CD4-positive, alpha-beta T cell (primary cell): ENCODE measurements around the gene SOST. TPM values are rescaled to one million over a fixed set of nuclear protein-coding genes. Genes with fewer than 3 reads are reported as not detected.

Experiments
- ATAC-seq: fragments of 200-7000 bp; cut with Tn5 transposase; one replicate; pipeline ENCODE4 v1.10.0; 2022; ENCODE audit warnings: mild to moderate bottlenecking; ENCODE audit not compliant: poor library complexity
- CTCF ChIA-PET: fragments of 350-600 bp; sonication (Branson Sonifier 250); formaldehyde crosslinking; loops from one replicate; lab custom pipeline; 2021; ENCODE audit warnings: antibody characterized with exemption, inconsistent platforms; lab: Charles Lee
- POLR2A ChIA-PET: fragments of 350-600 bp; sonication (Branson Sonifier 250); formaldehyde crosslinking; loops from one replicate; lab custom pipeline; 2021; ENCODE audit warnings: antibody characterized with exemption, inconsistent platforms; lab: Charles Lee
- DNase-seq, 14 experiments: peaks; one replicate each; pipeline ENCODE4 v3.0.0-alpha.2; 2013 to 2020; ENCODE audit warnings: mixed read lengths in 2 of 14
- H3K27ac ChIP-seq, 2 donors: one replicate each; pipeline versions ENCODE4 v1.5.1 to v1.7.0; 2013; ENCODE audit warnings: low read length in 2 of 2, low read depth in 1 of 2, mild to moderate bottlenecking in 1 of 2
- H3K27me3 ChIP-seq, 2 experiments: 1 replicate in 1 of 2; 2 replicates in 1 of 2; pipeline versions ENCODE4 v1.6.1 to v1.7.0; 2013; ENCODE audit warnings: low read length in 2 of 2, control low read depth in 1 of 2, mild to moderate bottlenecking in 1 of 2, moderate library complexity in 1 of 2; ENCODE audit not compliant: insufficient read depth in 2 of 2, control insufficient read depth in 1 of 2
- H3K36me3 ChIP-seq: one replicate; pipeline ENCODE4 v1.6.1; 2013; ENCODE audit warnings: low read length, control low read depth; ENCODE audit not compliant: insufficient read depth
- H3K4me1 ChIP-seq: one replicate; pipeline ENCODE4 v1.6.1; 2013; ENCODE audit warnings: low read length, control low read depth; ENCODE audit not compliant: insufficient read depth
- H3K4me3 ChIP-seq: one replicate; pipeline ENCODE4 v1.5.1; 2013; ENCODE audit warnings: mild to moderate bottlenecking, low read length, moderate library complexity
- H3K9me3 ChIP-seq, 2 experiments: 1 replicate in 1 of 2; 2 replicates in 1 of 2; pipeline versions ENCODE4 v1.6.1 to v1.7.0; 2013; ENCODE audit warnings: low read length in 2 of 2, mild to moderate bottlenecking in 2 of 2, control low read depth in 1 of 2, moderate library complexity in 1 of 2; ENCODE audit not compliant: control insufficient read depth in 1 of 2, insufficient read depth in 1 of 2
- H3K27ac Mint-ChIP-seq: one replicate; pipeline ENCODE4 v1.8.0; 2020; ENCODE audit warnings: mixed read lengths
- H3K27me3 Mint-ChIP-seq: one replicate; pipeline ENCODE4 v1.8.0; 2021; ENCODE audit warnings: mixed read lengths
- H3K36me3 Mint-ChIP-seq: one replicate; pipeline ENCODE4 v1.8.0; 2021; ENCODE audit warnings: low read depth, mixed read lengths
- H3K4me1 Mint-ChIP-seq: one replicate; pipeline ENCODE4 v1.8.0; 2021; ENCODE audit warnings: low read depth, mixed read lengths
- H3K4me3 Mint-ChIP-seq: one replicate; pipeline ENCODE4 v1.8.0; 2020; ENCODE audit warnings: mild to moderate bottlenecking, mixed read lengths
- H3K9me3 Mint-ChIP-seq: one replicate; pipeline ENCODE4 v1.8.0; 2020; ENCODE audit warnings: mixed read lengths
- intact Hi-C, 2 experiments: fragments of 100-400 bp; cut with DNase I in 1 of 2; cut with micrococcal nuclease in 1 of 2; formaldehyde crosslinking; loops; one replicate each; pipeline versions ENCODE4 v1.15.1 to v1.9.0; 2023 to 2025; cut with DNase I, micrococcal nuclease
- total RNA-seq, 174 experiments: library from RNA in 2 of 174; stranded (reverse) in 2 of 174; gene quantifications; one replicate each; pipeline ENCODE4 v1.2.3 and lab custom pipeline; 2021 to 2026
- TF ChIP-seq, protein P1 (sequence below): fragments of 200-600 bp; IDR thresholded peaks from one replicate; pipeline ENCODE4 v1.8.0; 2022; ENCODE audit warnings: antibody characterized with exemption, mild to moderate bottlenecking

The SOST gene
- total RNA-seq, 2 experiments from 2014 or later, result not detected

DNA sequence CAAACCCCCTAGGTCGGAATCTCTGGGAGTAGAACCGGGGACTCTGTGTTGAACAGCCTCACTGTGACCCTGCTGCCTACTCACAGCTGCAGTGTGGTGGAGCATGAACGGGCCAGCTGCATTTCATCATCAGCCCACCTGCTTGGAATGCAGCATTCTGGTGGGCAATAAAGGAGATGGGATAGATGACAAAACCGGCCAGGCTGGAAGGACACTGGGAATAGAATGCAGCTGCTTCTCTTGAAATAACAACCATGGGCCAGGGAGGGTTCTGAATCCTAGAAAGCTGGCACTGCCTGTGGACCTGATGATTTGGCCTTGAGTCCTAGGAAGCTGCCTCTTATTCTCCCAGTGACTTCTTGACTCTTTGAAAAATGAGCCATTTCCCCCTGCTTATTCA lies 45.2 kb upstream of the SOST start:
- no peak overlapping the region for H3K27ac ChIP-seq
- Mint-ChIP-seq H3K4me1 (no peaks in the 10 kb centered on the region), H3K4me3 (no peak overlapping the region), H3K27ac (no peak overlapping the region), H3K36me3 (no peaks in the 10 kb centered on the region), H3K27me3 (peaks cover 50% of the 10 kb centered on the region), H3K9me3 (no peaks in the 10 kb centered on the region)
- H3K27me3 ChIP-seq, result peaks cover 4 to 12% of the 10 kb centered on the region in 2 experiments
- H3K9me3 ChIP-seq, result no peaks in the 10 kb centered on the region
- DNase-seq, result no peak
- TF ChIP-seq, protein P1, sequence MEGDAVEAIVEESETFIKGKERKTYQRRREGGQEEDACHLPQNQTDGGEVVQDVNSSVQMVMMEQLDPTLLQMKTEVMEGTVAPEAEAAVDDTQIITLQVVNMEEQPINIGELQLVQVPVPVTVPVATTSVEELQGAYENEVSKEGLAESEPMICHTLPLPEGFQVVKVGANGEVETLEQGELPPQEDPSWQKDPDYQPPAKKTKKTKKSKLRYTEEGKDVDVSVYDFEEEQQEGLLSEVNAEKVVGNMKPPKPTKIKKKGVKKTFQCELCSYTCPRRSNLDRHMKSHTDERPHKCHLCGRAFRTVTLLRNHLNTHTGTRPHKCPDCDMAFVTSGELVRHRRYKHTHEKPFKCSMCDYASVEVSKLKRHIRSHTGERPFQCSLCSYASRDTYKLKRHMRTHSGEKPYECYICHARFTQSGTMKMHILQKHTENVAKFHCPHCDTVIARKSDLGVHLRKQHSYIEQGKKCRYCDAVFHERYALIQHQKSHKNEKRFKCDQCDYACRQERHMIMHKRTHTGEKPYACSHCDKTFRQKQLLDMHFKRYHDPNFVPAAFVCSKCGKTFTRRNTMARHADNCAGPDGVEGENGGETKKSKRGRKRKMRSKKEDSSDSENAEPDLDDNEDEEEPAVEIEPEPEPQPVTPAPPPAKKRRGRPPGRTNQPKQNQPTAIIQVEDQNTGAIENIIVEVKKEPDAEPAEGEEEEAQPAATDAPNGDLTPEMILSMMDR, result no peak
- POLR2A ChIA-PET, result no interaction called here
- ATAC-seq, result no peak
- H3K4me1 ChIP-seq, result no peaks in the 10 kb centered on the region
- CTCF ChIA-PET, result no interaction called here
- intact Hi-C loops, result no loop called here
- H3K4me3 ChIP-seq, result no peak overlapping the region
- no peaks in the 10 kb centered on the region for H3K36me3 ChIP-seq

DNA sequence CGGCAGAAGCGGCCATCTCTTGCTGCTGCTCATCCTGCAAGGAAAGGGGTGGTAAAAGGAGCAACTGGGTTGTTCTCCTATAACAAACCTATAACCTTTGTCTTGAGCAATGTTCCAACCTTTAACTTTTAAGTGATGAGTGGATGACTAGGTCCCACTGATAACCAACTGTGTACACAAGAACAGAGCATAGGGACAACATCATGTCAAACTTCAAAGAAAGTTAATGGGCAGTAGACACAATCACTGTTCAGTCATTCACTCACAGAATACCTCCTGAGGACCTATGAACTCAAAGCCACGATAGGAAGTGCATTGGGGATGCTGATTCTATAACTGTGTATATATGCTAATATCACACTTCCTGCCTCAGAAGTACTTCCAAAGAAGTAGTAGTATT lies 43.3 kb upstream of the SOST start:
- ATAC-seq (no peak), DNase-seq (no peak)
- Mint-ChIP-seq H3K36me3 (no peaks in the 10 kb centered on the region), H3K4me3 (no peak overlapping the region), H3K27me3 (peaks cover 48% of the 10 kb centered on the region), H3K9me3 (no peaks in the 10 kb centered on the region), H3K4me1 (no peaks in the 10 kb centered on the region), H3K27ac (no peak overlapping the region)
- intact Hi-C loops, result no loop called here
- Histone ChIP-seq H3K4me1 (no peaks in the 10 kb centered on the region), H3K27ac (no peak overlapping the region), H3K36me3 (no peaks in the 10 kb centered on the region), H3K9me3 (no peaks in the 10 kb centered on the region), H3K27me3 (peaks cover 4 to 12% of the 10 kb centered on the region in 2 experiments), H3K4me3 (no peak overlapping the region)
- ChIA-PET CTCF (no interaction called here), POLR2A (no interaction called here)
- TF ChIP-seq, protein P1, result no peak

DNA sequence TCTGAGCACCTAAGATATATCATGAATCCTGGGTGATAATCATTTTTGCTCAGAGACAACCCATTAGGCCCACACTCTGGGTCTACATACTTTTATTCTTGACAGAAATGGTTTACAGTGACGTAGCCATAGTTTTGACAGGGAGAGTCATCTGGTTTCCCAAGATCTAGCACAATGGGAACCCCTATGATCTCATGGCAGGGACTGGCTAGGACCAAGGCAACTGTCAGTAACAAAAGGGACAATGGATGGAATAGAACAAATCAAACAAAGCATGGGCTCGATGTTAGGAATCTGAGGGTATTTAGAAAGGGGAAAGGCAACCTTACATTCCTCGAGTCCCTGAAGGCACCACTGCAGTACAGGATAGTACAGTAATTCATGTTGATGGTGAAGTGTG lies 42.1 kb upstream of the SOST start:
- peaks cover 4 to 12% of the 10 kb centered on the region in 2 experiments for H3K27me3 ChIP-seq
- Mint-ChIP-seq H3K36me3 (no peaks in the 10 kb centered on the region), H3K27ac (no peak overlapping the region), H3K9me3 (no peaks in the 10 kb centered on the region), H3K27me3 (peaks cover 58% of the 10 kb centered on the region), H3K4me3 (no peak overlapping the region), H3K4me1 (no peaks in the 10 kb centered on the region)
- intact Hi-C loops, result no loop called here
- no peaks in the 10 kb centered on the region for H3K4me1 ChIP-seq
- ChIA-PET CTCF (no interaction called here), POLR2A (no interaction called here)
- H3K27ac ChIP-seq, result no peak overlapping the region
- ATAC-seq, result no peak
- no peaks in the 10 kb centered on the region for H3K36me3 ChIP-seq
- TF ChIP-seq, protein P1, result no peak
- H3K9me3 ChIP-seq, result no peaks in the 10 kb centered on the region
- H3K4me3 ChIP-seq, result no peak overlapping the region
- no peak for DNase-seq
